C4-2B (cell line): ENCODE measurements around the gene GDF10.

Source experiments
- ZFX ChIP-seq: fragments of 450-650 bp; IDR thresholded peaks from 2 replicates; pipeline ENCODE4 v1.6.1; 2017
- TF ChIP-seq, protein P1 (sequence below): fragments of 450-650 bp; conservative IDR thresholded peaks from 2 replicates; pipeline ENCODE4 v1.5.1; 2017; ENCODE audit warnings: mild to moderate bottlenecking

DNA sequence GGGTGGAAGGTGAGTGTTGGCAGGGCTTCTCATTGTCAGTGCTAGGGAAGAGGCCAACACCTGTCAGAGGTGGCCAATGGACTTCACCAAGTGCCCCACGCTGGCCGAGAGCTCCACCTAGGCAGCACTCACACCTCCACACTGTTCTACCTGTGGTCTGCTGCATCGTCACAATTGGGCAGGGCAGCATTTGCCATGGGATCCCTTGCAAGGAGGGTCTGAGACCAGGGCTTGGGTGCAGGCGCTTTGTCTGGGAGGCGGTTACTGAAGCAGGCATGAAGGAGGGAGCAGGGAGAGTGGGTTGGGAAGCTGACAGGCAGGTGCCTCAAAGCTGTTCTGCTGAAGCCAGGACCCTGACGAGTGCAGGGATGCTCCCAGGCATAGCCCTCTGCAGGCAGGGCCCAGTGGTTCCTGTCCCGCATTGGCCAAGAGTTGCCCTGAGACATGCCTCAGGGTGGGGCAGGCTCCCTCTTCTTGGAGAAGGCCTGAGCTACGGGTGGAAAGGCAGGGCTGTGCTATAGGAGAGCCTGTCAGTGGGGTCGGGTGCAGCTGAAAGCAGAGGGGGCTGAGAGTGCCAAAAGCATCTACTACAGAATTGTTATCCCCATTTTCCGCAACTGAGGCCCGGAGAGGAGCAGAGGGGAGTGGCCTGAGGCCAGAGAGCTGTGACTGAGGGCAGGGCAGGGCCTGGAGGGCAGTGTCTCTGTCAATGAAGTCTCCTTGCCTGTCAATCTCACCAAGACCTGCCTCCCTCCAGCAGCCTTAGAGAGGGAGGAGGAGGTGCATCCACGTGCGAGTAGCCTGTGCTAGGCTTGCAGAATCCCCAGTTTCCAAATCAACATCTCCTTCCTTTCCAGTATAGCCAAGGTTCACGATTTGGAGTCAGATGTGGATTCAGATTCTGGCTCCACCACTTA is 52.2 kb downstream of the GDF10 start:
- TF ChIP-seq, protein P1, sequence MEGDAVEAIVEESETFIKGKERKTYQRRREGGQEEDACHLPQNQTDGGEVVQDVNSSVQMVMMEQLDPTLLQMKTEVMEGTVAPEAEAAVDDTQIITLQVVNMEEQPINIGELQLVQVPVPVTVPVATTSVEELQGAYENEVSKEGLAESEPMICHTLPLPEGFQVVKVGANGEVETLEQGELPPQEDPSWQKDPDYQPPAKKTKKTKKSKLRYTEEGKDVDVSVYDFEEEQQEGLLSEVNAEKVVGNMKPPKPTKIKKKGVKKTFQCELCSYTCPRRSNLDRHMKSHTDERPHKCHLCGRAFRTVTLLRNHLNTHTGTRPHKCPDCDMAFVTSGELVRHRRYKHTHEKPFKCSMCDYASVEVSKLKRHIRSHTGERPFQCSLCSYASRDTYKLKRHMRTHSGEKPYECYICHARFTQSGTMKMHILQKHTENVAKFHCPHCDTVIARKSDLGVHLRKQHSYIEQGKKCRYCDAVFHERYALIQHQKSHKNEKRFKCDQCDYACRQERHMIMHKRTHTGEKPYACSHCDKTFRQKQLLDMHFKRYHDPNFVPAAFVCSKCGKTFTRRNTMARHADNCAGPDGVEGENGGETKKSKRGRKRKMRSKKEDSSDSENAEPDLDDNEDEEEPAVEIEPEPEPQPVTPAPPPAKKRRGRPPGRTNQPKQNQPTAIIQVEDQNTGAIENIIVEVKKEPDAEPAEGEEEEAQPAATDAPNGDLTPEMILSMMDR = no peak
- TF ChIP-seq ZFX = no peak
